WI38 (cell line): ENCODE results near the gene POLG.

Source experiments
- H3K4me3 ChIP-seq: 2 replicates; pipeline ENCODE4 v1.5.1; 2011; ENCODE audit warnings: low read depth, mild to moderate bottlenecking, control low read depth, low read length
- TF ChIP-seq, protein P1 (sequence below): IDR thresholded peaks from 2 replicates; pipeline ENCODE4 v1.5.1; 2012; ENCODE audit warnings: low read depth, mild to moderate bottlenecking, control low read depth, low read length

The POLG gene

DNA sequence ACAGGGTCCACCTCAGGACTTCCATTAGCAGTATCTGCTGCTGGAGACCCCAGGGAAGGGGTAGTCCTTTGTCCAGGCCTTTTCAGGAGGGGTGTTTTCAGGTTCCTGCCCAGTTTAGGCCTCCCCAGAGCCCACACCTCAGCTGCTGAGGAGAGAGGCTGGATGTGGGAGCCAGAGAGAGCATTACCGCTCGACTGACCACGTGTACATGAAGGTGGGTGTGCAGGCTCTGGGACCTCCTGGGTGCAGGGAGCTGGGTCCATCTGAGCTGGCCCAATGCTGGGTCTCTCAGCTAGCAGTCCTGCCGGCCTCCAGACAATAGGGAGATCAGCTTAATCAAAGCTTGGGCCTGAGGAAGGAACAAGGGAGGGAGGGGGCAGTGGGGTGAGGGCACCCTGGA, 29.1 kb upstream of the POLG start:
- TF ChIP-seq, protein P1, sequence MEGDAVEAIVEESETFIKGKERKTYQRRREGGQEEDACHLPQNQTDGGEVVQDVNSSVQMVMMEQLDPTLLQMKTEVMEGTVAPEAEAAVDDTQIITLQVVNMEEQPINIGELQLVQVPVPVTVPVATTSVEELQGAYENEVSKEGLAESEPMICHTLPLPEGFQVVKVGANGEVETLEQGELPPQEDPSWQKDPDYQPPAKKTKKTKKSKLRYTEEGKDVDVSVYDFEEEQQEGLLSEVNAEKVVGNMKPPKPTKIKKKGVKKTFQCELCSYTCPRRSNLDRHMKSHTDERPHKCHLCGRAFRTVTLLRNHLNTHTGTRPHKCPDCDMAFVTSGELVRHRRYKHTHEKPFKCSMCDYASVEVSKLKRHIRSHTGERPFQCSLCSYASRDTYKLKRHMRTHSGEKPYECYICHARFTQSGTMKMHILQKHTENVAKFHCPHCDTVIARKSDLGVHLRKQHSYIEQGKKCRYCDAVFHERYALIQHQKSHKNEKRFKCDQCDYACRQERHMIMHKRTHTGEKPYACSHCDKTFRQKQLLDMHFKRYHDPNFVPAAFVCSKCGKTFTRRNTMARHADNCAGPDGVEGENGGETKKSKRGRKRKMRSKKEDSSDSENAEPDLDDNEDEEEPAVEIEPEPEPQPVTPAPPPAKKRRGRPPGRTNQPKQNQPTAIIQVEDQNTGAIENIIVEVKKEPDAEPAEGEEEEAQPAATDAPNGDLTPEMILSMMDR, result no peak
- H3K4me3 ChIP-seq, result no peak overlapping the region

DNA sequence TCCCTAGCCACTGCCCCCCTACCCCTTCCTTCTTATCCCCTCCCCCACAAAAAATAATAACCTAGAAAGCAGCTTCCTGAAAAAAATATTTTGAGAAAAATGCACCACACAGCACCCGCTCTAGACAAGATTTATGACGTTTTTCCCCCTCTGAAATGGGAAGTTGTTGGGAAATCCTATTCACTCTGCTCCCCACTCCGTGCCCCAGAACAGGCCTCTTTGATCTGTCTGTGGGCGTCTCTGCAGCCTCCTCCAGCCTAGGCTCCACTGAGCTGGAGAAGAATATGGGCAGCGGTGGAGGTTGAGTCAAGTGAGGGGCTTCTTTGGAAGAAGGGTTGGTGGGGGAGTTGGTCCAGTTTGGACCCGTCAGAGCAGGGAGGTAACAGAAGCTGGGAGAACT, 28.5 kb upstream of the POLG start:
- H3K4me3 ChIP-seq, result no peak overlapping the region
- TF ChIP-seq, protein P1, result no peak

DNA sequence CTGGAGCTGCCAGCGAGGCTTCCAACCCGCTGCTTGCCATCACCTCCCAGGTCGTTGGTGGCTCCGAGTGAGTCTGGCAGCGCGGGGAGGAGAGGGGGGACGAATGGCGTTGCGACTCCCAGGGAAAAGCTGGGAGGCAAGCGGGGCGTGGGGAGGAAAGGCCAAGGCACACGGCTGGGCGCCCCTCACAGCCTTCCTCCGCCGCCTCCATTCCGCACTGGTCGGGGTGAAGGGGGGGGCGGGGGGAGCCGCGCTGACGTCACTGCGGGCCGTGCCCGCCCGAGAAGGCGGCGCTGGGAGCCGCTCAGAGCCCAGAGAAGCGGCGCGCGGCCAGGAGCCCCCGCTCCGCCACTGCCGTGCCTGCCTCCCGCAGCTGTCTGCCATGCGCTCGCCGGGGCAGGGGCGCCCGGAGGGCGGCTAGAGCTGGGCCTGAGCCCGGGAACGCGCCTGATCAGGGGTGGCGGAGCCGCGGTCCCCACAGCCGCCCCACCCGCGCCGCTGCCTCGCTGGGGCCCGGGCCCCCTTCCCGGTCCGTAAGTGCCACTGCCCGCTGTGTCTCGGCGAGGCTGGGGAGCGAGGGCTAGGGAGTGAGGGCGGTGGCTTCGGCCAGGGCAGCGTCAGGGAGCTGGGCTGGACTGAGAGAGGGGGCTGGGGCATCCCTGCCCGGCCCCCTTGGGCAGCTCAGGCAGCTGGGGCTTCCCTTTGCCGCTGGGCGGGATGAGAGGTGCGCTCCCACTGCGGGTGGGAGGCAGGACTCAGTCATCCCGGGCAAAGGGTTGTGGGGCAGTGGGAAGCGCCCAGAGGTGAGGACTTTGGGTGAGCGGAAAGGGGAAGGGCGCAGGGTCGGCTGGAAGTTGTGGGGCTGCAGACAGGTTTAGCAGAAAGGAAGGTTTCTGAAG, 27.8 kb upstream of the POLG start:
- no peak overlapping the region for H3K4me3 ChIP-seq
- TF ChIP-seq, protein P1, result no peak

DNA sequence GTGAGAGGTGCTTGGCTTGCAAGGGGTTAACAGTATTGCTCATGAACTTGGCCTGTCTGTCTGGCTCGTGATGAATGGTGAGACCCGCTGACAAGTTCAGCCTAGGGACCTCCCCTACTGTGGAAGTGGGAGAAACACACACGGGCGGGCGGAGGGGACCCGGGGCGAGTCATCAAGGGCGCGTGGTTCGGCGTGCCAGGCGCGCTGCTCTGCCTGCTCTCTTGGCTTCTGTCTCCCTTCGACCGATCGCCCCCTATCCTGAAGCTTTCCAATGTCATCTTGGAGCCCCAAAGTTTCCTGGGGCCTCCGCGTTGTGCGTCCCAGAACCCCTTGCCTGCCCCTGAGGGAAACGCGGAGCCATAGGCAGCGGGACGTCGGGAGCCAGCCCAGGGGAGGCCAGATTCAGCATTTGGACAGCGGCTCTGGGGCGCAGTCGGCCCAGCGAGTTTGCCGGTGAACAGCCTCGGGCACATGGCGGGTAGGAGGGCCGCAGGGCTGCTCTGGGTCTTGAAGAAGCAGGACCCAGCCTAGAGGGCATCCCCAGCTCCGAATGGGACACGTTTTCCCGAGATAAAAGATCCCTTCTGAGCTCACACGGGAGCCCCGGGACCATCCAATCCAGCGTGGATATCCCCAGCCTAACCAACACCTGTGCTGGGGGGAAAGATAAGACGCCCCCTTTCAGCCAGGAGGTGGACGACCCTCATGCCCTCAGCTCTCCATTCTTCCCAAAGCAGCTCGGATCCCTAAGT, 27.0 kb upstream of the POLG start:
- H3K4me3 ChIP-seq, result no peak overlapping the region
- TF ChIP-seq, protein P1, result no peak

DNA sequence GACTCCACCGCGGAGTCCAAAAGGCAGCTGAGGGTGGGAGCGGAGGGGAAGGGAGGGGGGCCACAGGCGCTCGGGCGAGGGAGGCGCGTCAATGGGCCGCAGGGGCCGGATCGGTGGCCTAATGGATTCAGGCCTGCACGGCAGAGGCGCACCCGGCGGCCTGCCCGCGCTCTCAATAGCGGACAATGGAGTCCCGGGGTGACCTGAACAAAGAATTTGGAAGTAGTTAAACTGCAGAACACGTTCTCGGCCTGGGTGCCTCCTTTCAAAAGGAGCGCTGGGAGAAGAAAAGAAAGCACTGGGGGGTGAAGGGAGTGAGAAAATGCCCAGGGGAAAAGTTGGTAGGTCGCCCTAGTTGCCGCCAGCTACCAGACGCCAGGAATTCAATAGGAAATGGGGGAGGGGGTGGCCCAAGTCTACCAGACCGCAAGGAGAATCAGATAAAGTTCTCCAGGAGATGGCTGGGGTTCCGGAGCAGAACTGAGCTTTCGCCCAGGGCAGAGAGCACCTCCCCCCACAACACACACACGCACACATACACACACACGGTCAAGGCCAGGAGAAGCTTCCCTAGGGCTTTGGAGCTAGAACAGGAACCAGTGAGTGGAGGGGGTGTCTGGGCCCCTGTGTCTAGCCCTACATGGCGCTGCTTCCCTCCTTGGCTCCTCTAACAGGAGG, 25.8 kb upstream of the POLG start:
- no peak overlapping the region for H3K4me3 ChIP-seq

DNA sequence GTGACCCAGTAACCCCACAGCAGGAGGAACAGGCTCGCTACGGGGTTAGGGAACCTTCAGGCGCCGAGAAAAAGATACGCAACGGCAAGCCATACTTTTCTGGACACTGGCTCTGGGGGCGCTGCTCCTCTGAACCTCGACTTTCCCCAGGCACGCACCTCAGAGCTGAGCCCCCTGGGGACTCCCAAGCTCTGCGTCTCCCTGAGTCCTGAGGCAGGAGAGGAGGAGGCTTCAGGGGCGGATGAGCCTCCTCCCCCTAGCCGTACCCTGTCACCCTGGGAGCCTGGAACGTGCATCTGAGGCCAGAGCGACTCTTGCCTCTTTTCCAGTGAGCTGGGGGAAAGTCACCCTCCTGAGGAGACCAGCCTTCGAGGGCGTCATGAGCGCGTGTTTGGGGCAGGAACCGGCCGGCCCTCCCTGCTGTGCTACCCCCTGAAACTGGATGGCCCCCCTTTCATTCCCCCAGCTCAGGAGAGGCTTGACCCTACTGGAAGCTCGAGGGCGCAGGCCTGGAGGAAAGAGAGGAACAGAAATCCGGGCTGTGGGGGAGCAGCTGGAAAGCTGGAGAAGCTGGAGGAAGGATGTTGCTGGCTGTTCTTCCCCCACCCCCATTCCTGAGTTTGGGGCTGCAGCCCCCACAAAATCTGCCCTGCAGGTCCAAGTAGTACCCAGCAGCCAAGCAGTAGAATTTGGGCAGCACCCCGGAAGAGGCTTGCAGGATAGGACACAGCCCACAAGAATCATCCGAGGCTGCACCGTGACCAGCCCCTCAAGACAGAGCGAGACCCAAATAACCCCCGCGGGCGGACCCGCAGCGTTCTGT, 25.1 kb upstream of the POLG start:
- TF ChIP-seq, protein P1, result no peak
- no peak overlapping the region for H3K4me3 ChIP-seq

More for the DNA sequence above, 25.8 kb upstream of the POLG start:
- TF ChIP-seq, protein P1, result no peak
